ENCODE measurements around the gene AFAP1L1. TPM values are rescaled to one million over a fixed set of nuclear protein-coding genes. Genes with fewer than 3 reads are reported as not detected.

The AFAP1L1 gene
- total RNA-seq, 2 experiments from 2014 or later = not detected

GRCh38 chr5:149349382-149349781 lies 77.7 kb downstream of the AFAP1L1 start:
- ChIA-PET CTCF (interaction anchor here (1.0 to 8.4 kb wide), 3 partner anchors 8 to 17 kb away, joined by 5 to 63 read pairs (median 6); partner anchors contain the start of gene PCYOX1L), POLR2A (interaction anchor here (1.0 to 10.8 kb wide), 4 partner anchors 8 to 202 kb away, joined by 3 to 445 read pairs (median 5); partner anchors contain the start of genes CSNK1A1 and PCYOX1L)
- peak overlapping the region; percentile 81 for H3K4me3 Mint-ChIP-seq
- H3K9me3 Mint-ChIP-seq = no peaks in the 10 kb centered on the region
- no peaks in the 10 kb centered on the region for H3K27me3 Mint-ChIP-seq
- no peak for DNase-seq
- peaks cover 84% of the 10 kb centered on the region for H3K36me3 Mint-ChIP-seq (ENCODE audit: low read depth)
- H3K27ac Mint-ChIP-seq = peak overlapping the region; percentile 87
- H3K4me1 Mint-ChIP-seq = peaks cover 74% of the 10 kb centered on the region

- no peaks in the 10 kb centered on the region for H3K9me3 Mint-ChIP-seq
- peaks cover 89% of the 10 kb centered on the region for H3K36me3 Mint-ChIP-seq (ENCODE audit: low read depth)
- POLR2A ChIA-PET = interaction anchor here (1.9 to 9.7 kb wide), 2 partner anchors 7 to 15 kb away, joined by 6 to 445 read pairs; partner anchors contain the start of gene GRPEL2
- CTCF ChIA-PET = interaction anchor here (3.5 kb wide), 1 partner anchor 15 kb away, joined by 15 read pairs; no protein-coding TSS in a partner anchor
- no peak for DNase-seq
- no peak overlapping the region for H3K27ac Mint-ChIP-seq
- no peaks in the 10 kb centered on the region for H3K27me3 Mint-ChIP-seq
- H3K4me3 Mint-ChIP-seq = no peak overlapping the region
- peaks cover 88% of the 10 kb centered on the region for H3K4me1 Mint-ChIP-seq
These were observed 80.5 kb downstream of the AFAP1L1 start for GRCh38 chr5:149352169-149352568.

- H3K9me3 Mint-ChIP-seq = no peaks in the 10 kb centered on the region
- ChIA-PET POLR2A (interaction anchor here (1.4 to 9.7 kb wide), 2 partner anchors 9 to 198 kb away, joined by 6 to 445 read pairs; partner anchors contain the start of genes CSNK1A1 and GRPEL2), CTCF (interaction anchor here (1.4 to 3.5 kb wide), 2 partner anchors 9 to 14 kb away, joined by 6 to 15 read pairs; partner anchors contain the start of gene GRPEL2)
- peaks cover 76% of the 10 kb centered on the region for H3K36me3 Mint-ChIP-seq (ENCODE audit: low read depth)
- no peak overlapping the region for H3K4me3 Mint-ChIP-seq
- peak overlapping the region; percentile 38 for H3K27ac Mint-ChIP-seq
- DNase-seq = no peak
- H3K4me1 Mint-ChIP-seq = peaks cover 83% of the 10 kb centered on the region
- no peaks in the 10 kb centered on the region for H3K27me3 Mint-ChIP-seq
These were observed 82.3 kb downstream of the AFAP1L1 start for GRCh38 chr5:149353911-149354310.

GRCh38 chr5:149355688-149356087 lies 84.0 kb downstream of the AFAP1L1 start:
- ChIA-PET POLR2A (interaction anchor here (0.7 to 9.7 kb wide), 7 partner anchors 11 to 377 kb away, joined by 3 to 445 read pairs (median 4); partner anchors contain the start of genes ARHGEF37, CSNK1A1 and GRPEL2), CTCF (interaction anchor here (0.8 to 4.2 kb wide), 4 partner anchors 10 to 38 kb away, joined by 3 to 44 read pairs (median 10); partner anchors contain the start of gene GRPEL2)
- Mint-ChIP-seq H3K9me3 (no peaks in the 10 kb centered on the region), H3K27me3 (no peaks in the 10 kb centered on the region), H3K4me1 (peaks cover 84% of the 10 kb centered on the region), H3K4me3 (no peak overlapping the region), H3K36me3 (ENCODE audit: low read depth) (peaks cover 71% of the 10 kb centered on the region), H3K27ac (peak overlapping the region; percentile 78)
- peak; percentile 36 for DNase-seq

GRCh38 chr5:149356391-149356790 lies 84.7 kb downstream of the AFAP1L1 start:
- POLR2A ChIA-PET = interaction anchor here (0.9 to 9.7 kb wide), 8 partner anchors 11 to 376 kb away, joined by 3 to 445 read pairs (median 7); partner anchors contain the start of genes ARHGEF37, CSNK1A1 and GRPEL2
- CTCF ChIA-PET = interaction anchor here (0.8 to 4.2 kb wide), 4 partner anchors 11 to 39 kb away, joined by 3 to 44 read pairs (median 10); partner anchors contain the start of gene GRPEL2

GRCh38 chr5:149357370-149358293 lies 86.0 kb downstream of the AFAP1L1 start, which contains the start of gene PCYOX1L:
Gene PCYOX1L, plus strand, starts transcription at chr5:149358046. Its CDS starts 23 bp downstream, at chr5:149358069.
- DNase-seq = peak; percentile 94
- peaks cover 71% of the 10 kb centered on the region for H3K4me1 Mint-ChIP-seq
- H3K9me3 Mint-ChIP-seq = no peaks in the 10 kb centered on the region
- ChIA-PET CTCF (interaction anchor here (0.7 to 4.2 kb wide), 15 partner anchors 8 to 265 kb away, joined by 3 to 44 read pairs (median 5); partner anchors contain the start of genes CSNK1A1 and GRPEL2), POLR2A (interaction anchor here (0.7 to 9.7 kb wide), 15 partner anchors 9 to 643 kb away, joined by 3 to 445 read pairs (median 5); partner anchors contain the start of genes CSNK1A1, GRPEL2, HMGXB3 and TIGD6)
- peak within 1 kb of the TSS; percentile 85 for H3K27ac Mint-ChIP-seq
- H3K27me3 Mint-ChIP-seq = no peaks in the 10 kb centered on the region
- H3K4me3 Mint-ChIP-seq = peak within 1 kb of the TSS; percentile 92
- H3K36me3 Mint-ChIP-seq (ENCODE audit: low read depth) = peaks cover 54% of the 10 kb centered on the region

More at GRCh38 chr5:149356391-149356790, 84.7 kb downstream of the AFAP1L1 start:
- Mint-ChIP-seq H3K27me3 (no peaks in the 10 kb centered on the region), H3K9me3 (no peaks in the 10 kb centered on the region), H3K4me3 (peak overlapping the region; percentile 49), H3K4me1 (peaks cover 83% of the 10 kb centered on the region), H3K36me3 (ENCODE audit: low read depth) (peaks cover 66% of the 10 kb centered on the region), H3K27ac (peak overlapping the region; percentile 78)
- peak; percentile 42 for DNase-seq

- peak overlapping the region; percentile 92 for H3K4me3 Mint-ChIP-seq
- ChIA-PET POLR2A (interaction anchor here (0.9 to 9.7 kb wide), 14 partner anchors 8 to 642 kb away, joined by 3 to 445 read pairs (median 5); partner anchors contain the start of genes CSNK1A1, GRPEL2, HMGXB3 and TIGD6), CTCF (interaction anchor here (0.7 to 4.2 kb wide), 15 partner anchors 8 to 264 kb away, joined by 3 to 44 read pairs (median 5); partner anchors contain the start of genes CSNK1A1 and GRPEL2)
- H3K27me3 Mint-ChIP-seq = no peaks in the 10 kb centered on the region
- H3K4me1 Mint-ChIP-seq = peaks cover 70% of the 10 kb centered on the region
- peak; percentile 40 for DNase-seq
- H3K36me3 Mint-ChIP-seq (ENCODE audit: low read depth) = peaks cover 55% of the 10 kb centered on the region
- peak overlapping the region; percentile 85 for H3K27ac Mint-ChIP-seq
- no peaks in the 10 kb centered on the region for H3K9me3 Mint-ChIP-seq
These were observed 86.6 kb downstream of the AFAP1L1 start for GRCh38 chr5:149358294-149358651.

- peak overlapping the region; percentile 85 for H3K27ac Mint-ChIP-seq
These were observed 87.3 kb downstream of the AFAP1L1 start for GRCh38 chr5:149358868-149359495.

GRCh38 chr5:149360272-149360671 lies 88.6 kb downstream of the AFAP1L1 start:
- peak overlapping the region; percentile 7 for H3K4me3 Mint-ChIP-seq

More at GRCh38 chr5:149358868-149359495, 87.3 kb downstream of the AFAP1L1 start:
- peak overlapping the region; percentile 92 for H3K4me3 Mint-ChIP-seq
- no peaks in the 10 kb centered on the region for H3K9me3 Mint-ChIP-seq
- ChIA-PET CTCF (interaction anchor here (1.6 to 4.2 kb wide), 6 partner anchors 9 to 192 kb away, joined by 7 to 44 read pairs (median 14); partner anchors contain the start of genes CSNK1A1 and GRPEL2), POLR2A (interaction anchor here (0.9 to 9.7 kb wide), 8 partner anchors 9 to 641 kb away, joined by 3 to 445 read pairs (median 6); partner anchors contain the start of genes CSNK1A1, GRPEL2, HMGXB3 and TIGD6)
- H3K27me3 Mint-ChIP-seq = no peaks in the 10 kb centered on the region
- peaks cover 50% of the 10 kb centered on the region for H3K36me3 Mint-ChIP-seq (ENCODE audit: low read depth)
- DNase-seq = no peak
- H3K4me1 Mint-ChIP-seq = peaks cover 65% of the 10 kb centered on the region

GRCh38 chr5:149362541-149362940 lies 90.9 kb downstream of the AFAP1L1 start:
- DNase-seq = no peak
- ChIA-PET POLR2A (interaction anchor here (0.8 to 1.8 kb wide), 2 partner anchors 9 to 18 kb away, joined by 3 to 6 read pairs; partner anchors contain the start of gene GRPEL2), CTCF (interaction anchor here (1.5 to 18.0 kb wide), 3 partner anchors 9 to 44 kb away, joined by 5 to 278 read pairs (median 11); no protein-coding TSS in a partner anchor)
- peaks cover 38% of the 10 kb centered on the region for H3K36me3 Mint-ChIP-seq (ENCODE audit: low read depth)
- no peak overlapping the region for H3K4me3 Mint-ChIP-seq
- peaks cover 37% of the 10 kb centered on the region for H3K4me1 Mint-ChIP-seq
- no peaks in the 10 kb centered on the region for H3K9me3 Mint-ChIP-seq
- no peak overlapping the region for H3K27ac Mint-ChIP-seq
- no peaks in the 10 kb centered on the region for H3K27me3 Mint-ChIP-seq

More at GRCh38 chr5:149360272-149360671, 88.6 kb downstream of the AFAP1L1 start:
- ChIA-PET CTCF (interaction anchor here (0.8 to 18.0 kb wide), 6 partner anchors 9 to 205 kb away, joined by 3 to 278 read pairs (median 7); no protein-coding TSS in a partner anchor), POLR2A (interaction anchor here (0.7 to 9.7 kb wide), 5 partner anchors 9 to 191 kb away, joined by 3 to 445 read pairs (median 6); partner anchors contain the start of genes CSNK1A1 and GRPEL2)
- no peak for DNase-seq
- Mint-ChIP-seq H3K27me3 (no peaks in the 10 kb centered on the region), H3K4me1 (peaks cover 53% of the 10 kb centered on the region), H3K9me3 (no peaks in the 10 kb centered on the region), H3K27ac (peak overlapping the region; percentile 75), H3K36me3 (ENCODE audit: low read depth) (peaks cover 46% of the 10 kb centered on the region)

GRCh38 chr5:149363358-149363757 lies 91.7 kb downstream of the AFAP1L1 start:
- peaks cover 36% of the 10 kb centered on the region for H3K4me1 Mint-ChIP-seq
- no peak for DNase-seq
- H3K27me3 Mint-ChIP-seq = no peaks in the 10 kb centered on the region
- no peak overlapping the region for H3K27ac Mint-ChIP-seq
- H3K4me3 Mint-ChIP-seq = no peak overlapping the region
- H3K36me3 Mint-ChIP-seq (ENCODE audit: low read depth) = peaks cover 42% of the 10 kb centered on the region
- ChIA-PET POLR2A (interaction anchor here (0.8 to 1.8 kb wide), 2 partner anchors 9 to 18 kb away, joined by 3 to 6 read pairs; partner anchors contain the start of gene GRPEL2), CTCF (interaction anchor here (1.5 to 18.0 kb wide), 2 partner anchors 9 to 45 kb away, joined by 5 to 278 read pairs; no protein-coding TSS in a partner anchor)
- H3K9me3 Mint-ChIP-seq = no peaks in the 10 kb centered on the region

All from activated CD4-positive, alpha-beta memory T cell treated with anti-CD3 and anti-CD28 coated beads, Interleukin-2, amount 10 ng/mL, durations not matched to agents 7 days and 5 days (primary cell).